Daoy (cell line): ENCODE results near the gene CDH12. TPM values are rescaled to one million over a fixed set of nuclear protein-coding genes. Genes with fewer than 3 reads are reported as not detected.
"Not testable (repeated sequence)": the region's sequence is repeated elsewhere in the genome, so short reads cannot be mapped to it uniquely, and the experiment has no call there.

Experiments used
- DNase-seq: peaks from one replicate; pipeline ENCODE4 v3.0.0-alpha.2; 2015; ENCODE audit warnings: low read depth
- total RNA-seq: library from RNA; depleted of rRNA; stranded (reverse); fragments of >200 nt; shearing (Covaris generic); gene quantifications from 2 replicates; pipeline ENCODE4 v1.2.3, GENCODE V29; 2014

Gene CDH12
- total RNA-seq, 1 experiment from 2014 or later = 0.06 TPM

- DNase-seq = no peak
Observed at GRCh38 chr5:22023784-22024183, 829.4 kb downstream of the CDH12 start.

DNA sequence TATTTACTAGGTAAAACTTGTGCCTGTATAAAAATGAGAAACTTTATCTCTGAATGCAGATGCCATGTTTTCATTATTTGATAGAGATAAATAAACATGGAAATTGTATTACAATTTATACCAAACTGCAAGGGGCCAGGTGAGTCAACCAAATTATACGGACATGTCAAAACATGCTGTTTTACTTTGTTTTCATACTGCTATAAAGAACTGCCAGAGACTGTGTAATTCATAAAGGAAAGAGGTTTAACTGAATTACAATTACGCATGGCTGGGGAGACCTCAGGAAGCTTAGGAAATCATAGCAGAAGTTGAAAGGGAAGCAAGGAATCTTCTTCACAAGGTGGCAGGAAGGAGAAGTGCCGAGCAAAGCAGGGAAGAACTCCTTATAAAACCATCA is 840.3 kb downstream of the CDH12 start:
- not testable (repeated sequence) for DNase-seq

- not testable (repeated sequence) for DNase-seq
Observed at GRCh38 chr5:22010808-22011207, 842.3 kb downstream of the CDH12 start.

DNA sequence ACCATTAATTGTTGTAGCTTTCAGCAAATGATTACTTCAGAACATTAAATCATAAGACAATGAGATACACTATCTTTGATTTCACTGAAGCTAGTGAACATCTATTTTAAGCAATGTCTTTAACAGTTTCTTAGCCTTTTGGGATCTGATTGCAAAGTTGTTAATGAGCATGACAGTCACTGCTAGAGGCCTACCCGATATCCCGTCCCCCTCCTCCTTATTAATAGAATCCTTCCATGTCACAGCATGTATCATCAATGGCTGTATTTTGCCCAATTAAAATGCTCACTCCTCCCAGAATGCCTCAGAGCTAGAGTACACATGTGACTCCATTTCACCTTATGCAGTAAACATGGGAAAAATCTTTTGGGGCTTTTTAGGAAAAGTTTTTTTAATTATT is 852.0 kb downstream of the CDH12 start:
- DNase-seq = not testable (repeated sequence)

- DNase-seq = not testable (repeated sequence)
Observed at GRCh38 chr5:21985799-21986198, 867.3 kb downstream of the CDH12 start.

GRCh38 chr5:21951571-21951970 is 901.6 kb downstream of the CDH12 start:
- not testable (repeated sequence) for DNase-seq

DNA sequence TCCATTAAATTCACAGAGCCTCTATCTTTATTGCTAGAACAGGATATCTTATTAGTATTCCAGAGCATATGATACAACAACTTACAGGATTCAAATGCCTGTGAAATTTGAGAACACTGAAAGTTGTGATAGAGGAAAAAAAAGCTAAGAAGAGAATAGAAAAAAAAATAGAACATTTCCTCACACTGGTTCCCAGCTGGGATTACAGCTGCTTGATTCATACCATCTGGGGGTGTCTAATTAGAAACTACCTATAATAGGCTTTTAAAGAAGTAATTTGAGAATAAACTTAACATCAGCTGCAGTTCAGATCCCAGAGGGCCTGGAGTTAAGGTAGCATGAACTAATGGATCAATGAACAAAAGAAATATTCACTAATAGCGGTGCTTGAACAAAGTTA is 922.0 kb downstream of the CDH12 start:
- DNase-seq = no peak

GRCh38 chr5:21919414-21920022 is 933.6 kb downstream of the CDH12 start:
- no peak for DNase-seq

DNA sequence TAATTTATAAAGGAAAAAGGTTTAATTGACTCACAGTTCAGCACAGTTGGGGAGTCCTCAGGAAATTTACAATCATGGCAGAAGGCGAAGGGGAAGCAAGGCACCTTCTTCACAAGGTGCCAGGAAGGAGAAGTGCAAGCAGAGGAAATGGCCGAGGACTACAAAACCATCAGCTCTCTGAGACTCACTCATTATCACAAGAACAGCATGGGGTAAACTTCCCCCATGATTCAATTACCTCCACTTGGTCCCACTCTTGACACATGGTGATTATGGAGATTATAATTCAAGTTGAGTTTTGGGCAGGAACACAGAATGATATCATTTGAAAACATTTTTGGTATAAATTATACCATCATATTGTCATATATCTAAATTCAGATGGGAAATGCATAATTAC is 934.7 kb downstream of the CDH12 start:
- DNase-seq = no peak

GRCh38 chr5:21910731-21911130 is 942.4 kb downstream of the CDH12 start:
- no peak for DNase-seq

- no peak for DNase-seq
Observed at GRCh38 chr5:21895766-21896350, 957.3 kb downstream of the CDH12 start.

DNA sequence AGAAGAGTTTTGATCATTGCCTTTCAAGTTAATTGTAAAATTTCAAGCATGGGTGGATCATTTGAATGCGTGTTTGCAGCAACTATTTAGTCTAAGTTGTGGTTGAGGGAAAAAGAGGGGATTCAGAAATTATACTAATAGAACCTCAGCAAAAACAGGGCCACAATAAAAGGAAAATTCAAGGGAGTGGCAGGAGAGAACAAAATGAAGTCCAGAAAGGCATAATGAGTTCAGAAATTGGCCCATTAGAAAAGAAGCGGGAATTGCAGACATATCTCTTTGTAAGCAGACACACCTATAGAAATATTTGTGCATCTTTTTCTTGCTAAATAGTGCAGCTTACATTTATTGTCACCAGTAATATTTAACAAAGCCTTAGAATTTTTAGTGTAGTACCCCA is 960.0 kb downstream of the CDH12 start:
- DNase-seq = no peak

- no peak for DNase-seq
Observed at GRCh38 chr5:21889581-21889980, 963.6 kb downstream of the CDH12 start.

DNA sequence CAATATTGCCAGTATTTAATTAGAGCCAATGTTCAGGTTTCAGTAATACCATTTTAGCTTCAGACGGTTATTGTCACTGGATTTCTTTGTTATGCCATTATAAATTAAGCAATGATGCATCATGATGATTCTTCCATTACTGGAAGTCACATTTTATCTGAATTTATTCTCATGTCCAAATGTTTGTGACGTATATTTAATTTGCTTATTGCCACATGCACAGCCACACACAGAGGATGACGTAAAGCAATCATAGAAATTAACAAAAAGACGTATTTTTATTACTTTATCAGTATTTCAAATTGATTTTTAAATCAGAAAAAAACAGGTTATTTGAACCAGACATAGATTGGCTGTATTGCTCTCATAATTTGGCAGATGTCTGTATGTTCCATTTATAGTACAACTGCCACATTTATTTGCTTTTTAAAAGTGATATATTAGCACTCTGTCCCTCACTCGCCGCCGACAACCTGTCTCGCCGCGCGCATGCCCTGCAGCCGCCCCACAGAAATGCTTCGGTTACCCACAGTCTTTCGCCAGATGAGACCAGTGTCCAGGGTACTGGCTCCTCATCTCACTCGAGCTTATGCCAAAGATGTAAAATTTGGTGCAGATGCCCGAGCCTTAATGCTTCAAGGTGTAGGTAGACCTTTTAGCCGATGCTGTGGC is 970.9 kb downstream of the CDH12 start:
- DNase-seq = no peak

- no peak for DNase-seq
Observed at GRCh38 chr5:21880164-21880563, 973.0 kb downstream of the CDH12 start.

DNA sequence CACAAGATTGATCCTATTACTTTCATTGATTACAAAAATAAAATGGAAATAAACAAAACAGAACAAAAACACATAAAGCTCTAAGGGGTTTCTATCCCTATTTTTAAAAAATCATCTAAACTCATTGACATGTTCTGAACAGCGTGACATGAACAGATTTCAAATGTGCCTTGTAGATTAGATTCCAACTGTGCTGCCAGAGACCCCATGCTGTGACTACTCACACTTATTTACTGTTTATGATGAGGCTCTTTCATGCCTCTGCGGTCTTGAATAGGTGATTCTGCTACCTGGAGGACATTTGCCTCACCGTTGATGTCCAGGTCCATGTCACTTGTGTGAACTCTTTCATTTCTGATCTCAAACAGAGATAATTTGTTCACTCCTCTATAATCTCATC is 990.2 kb downstream of the CDH12 start:
- no peak for DNase-seq

- no peak for DNase-seq
Observed at GRCh38 chr5:21858441-21858840, 994.7 kb downstream of the CDH12 start.

GRCh38 chr5:21856987-21857386 is 996.2 kb downstream of the CDH12 start:
- DNase-seq = no peak

DNA sequence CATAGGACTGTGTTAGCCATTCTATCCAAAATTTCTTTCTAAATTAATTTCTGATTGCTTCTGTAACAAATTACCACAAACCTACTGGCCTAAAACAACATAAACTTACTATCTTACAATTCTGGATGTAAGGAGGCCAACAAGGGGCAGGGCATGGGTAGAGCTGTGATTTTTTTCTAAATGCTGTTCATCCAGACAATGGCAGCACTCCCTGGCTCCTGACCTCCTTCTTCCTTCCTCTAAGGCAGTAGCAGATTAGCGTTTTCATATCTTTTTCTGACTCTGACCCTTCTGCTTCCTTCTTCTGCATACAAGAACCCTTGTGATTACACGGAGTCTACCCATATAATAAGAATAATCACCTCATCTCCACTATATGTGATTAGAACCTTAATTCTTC is 1005.8 kb downstream of the CDH12 start:
- no peak for DNase-seq

- no peak for DNase-seq
Observed at GRCh38 chr5:21844960-21845359, 1008.2 kb downstream of the CDH12 start.

- no peak for DNase-seq
Observed at GRCh38 chr5:21834863-21835262, 1018.3 kb downstream of the CDH12 start.

- no peak for DNase-seq
Observed at GRCh38 chr5:21831145-21831787, 1021.9 kb downstream of the CDH12 start.

GRCh38 chr5:21826884-21827283 is 1026.3 kb downstream of the CDH12 start:
- no peak for DNase-seq
